ENCODE measurements around the gene UGT1A8. TPM values are rescaled to one million over a fixed set of nuclear protein-coding genes. Genes with fewer than 3 reads are reported as not detected.

UGT1A8 gene
- total RNA-seq, 1 donor from 2014 or later: not detected

DNA sequence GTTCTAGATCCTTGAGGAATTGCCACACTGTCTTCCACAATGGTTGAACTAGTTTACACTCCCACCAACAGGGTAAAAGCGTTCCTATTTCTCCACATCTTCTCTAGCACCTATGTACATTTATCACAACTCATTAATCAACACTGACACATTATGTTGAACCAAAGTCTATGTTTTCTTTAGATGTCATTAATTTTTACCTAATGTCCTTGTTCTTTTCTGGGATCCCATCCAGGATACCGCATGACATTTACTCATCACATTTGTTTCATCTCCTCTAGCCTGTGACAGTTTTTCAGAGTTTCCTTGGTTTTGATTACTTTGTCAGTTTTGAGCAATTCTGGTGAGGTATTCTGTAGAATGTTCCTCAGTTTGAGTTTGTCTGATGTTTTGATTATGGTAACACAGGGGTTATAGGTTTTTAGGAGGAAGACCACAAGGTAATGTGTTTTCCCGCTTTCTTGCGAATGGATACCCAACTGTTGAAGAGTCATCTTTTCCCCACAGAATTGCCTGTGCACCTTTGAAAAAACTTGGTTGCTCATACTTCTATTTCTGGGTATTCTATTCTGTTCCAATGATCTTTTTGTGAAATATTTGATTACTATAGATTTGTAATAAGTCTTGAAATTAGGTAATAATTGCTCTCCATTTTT lies 51.3 kb downstream of the UGT1A8 start:
- Histone ChIP-seq H3K36me3 (no peaks in the 10 kb centered on the region), H3K27ac (no peak overlapping the region), H3K4me3 (no peak overlapping the region), H3K27me3 (no peaks in the 10 kb centered on the region), H3K4me1 (no peaks in the 10 kb centered on the region), H3K9me3 (no peaks in the 10 kb centered on the region)
- intact Hi-C loops (cut with DNase I): no loop called here
- TF ChIP-seq POLR2A (IDR thresholded peaks at IDR 0.05) (no peak), POLR2AphosphoS5 (IDR thresholded peaks at IDR 0.05; ENCODE audit: insufficient read depth in 1 of 2, low read depth in 1 of 2) (no peak)
- TF ChIP-seq, protein P1, sequence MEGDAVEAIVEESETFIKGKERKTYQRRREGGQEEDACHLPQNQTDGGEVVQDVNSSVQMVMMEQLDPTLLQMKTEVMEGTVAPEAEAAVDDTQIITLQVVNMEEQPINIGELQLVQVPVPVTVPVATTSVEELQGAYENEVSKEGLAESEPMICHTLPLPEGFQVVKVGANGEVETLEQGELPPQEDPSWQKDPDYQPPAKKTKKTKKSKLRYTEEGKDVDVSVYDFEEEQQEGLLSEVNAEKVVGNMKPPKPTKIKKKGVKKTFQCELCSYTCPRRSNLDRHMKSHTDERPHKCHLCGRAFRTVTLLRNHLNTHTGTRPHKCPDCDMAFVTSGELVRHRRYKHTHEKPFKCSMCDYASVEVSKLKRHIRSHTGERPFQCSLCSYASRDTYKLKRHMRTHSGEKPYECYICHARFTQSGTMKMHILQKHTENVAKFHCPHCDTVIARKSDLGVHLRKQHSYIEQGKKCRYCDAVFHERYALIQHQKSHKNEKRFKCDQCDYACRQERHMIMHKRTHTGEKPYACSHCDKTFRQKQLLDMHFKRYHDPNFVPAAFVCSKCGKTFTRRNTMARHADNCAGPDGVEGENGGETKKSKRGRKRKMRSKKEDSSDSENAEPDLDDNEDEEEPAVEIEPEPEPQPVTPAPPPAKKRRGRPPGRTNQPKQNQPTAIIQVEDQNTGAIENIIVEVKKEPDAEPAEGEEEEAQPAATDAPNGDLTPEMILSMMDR (IDR thresholded peaks at IDR 0.05): no peak
- no peak for DNase-seq (ENCODE audit: extremely low spot score in 2 of 2)

DNA sequence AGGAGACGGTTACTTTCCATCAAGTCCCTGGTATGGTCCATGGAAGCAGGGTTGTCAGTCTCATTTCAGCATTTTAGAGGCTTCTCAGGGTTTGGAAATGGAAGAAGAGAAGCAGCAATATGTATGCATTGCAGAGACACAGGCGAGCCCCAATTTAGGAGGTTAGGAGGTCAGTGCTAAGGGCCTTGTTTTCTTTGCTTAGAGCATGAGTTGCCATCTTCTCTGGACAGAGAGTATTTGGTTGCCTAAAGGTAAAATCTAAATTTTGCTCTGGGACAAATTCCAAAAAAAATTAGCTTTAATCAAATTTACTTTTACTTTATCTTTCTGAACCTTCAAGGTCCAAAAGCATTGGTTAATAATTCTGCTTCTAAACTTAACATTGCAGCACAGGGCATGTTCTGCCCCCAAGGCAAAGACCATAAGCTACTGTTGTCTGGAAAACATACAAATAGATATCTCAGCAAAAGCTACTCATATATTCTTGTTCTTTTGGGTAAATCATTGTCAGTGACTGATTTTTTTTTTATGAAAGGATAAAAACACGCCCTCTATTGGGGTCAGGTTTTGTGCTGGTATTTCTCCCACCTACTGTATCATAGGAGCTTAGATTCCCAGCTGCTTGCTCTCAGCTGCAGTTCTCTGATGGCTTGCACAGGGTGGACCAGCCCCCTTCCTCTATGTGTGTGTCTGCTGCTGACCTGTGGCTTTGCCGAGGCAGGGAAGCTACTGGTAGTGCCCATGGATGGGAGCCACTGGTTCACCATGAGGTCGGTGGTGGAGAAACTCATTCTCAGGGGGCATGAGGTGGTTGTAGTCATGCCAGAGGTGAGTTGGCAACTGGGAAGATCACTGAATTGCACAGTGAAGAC lies 54.1 kb downstream of the UGT1A8 start, which contains the start of gene UGT1A9:
TSS of gene UGT1A9 (plus strand) at position 609 of the 872 bp plus-strand sequence. CDS start at position 646, 37 bp downstream.
- no peaks in the 10 kb centered on the region for H3K27me3 ChIP-seq
- TF ChIP-seq, protein P1 (IDR thresholded peaks at IDR 0.05): no peak
- no peak for TF ChIP-seq POLR2AphosphoS5 (IDR thresholded peaks at IDR 0.05; ENCODE audit: insufficient read depth in 1 of 2, low read depth in 1 of 2)
- TF ChIP-seq POLR2A (IDR thresholded peaks at IDR 0.05): no peak
- H3K27ac ChIP-seq: no peak within 1 kb of the TSS
- H3K4me1 ChIP-seq: no peaks in the 10 kb centered on the region
- H3K9me3 ChIP-seq: no peaks in the 10 kb centered on the region
- DNase-seq (ENCODE audit: extremely low spot score in 2 of 2): no peak
- no peaks in the 10 kb centered on the region for H3K36me3 ChIP-seq
- H3K4me3 ChIP-seq: no peak within 1 kb of the TSS
- intact Hi-C loops (cut with DNase I): no loop called here

DNA sequence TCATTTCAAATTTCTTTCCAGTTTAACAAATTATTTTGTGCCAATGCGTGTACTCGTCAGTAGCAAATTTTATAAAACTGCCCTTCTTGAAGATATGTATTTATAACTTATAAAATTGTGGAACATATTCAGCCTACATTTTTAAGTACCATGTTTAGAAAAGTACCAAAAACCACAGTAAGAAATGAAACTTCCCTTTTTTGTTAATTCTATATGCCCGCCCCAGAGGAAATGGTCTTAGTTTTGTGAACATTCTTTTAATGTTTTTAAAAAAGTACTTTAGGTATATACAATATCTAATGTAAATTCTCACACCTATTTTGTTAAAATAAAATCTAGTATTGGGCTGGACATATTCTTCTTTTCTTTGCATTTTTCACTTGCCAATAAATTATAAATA lies 55.5 kb downstream of the UGT1A8 start:
- no peak overlapping the region for H3K4me3 ChIP-seq
- no peak for DNase-seq (ENCODE audit: extremely low spot score in 2 of 2)
- H3K36me3 ChIP-seq: no peaks in the 10 kb centered on the region
- H3K27ac ChIP-seq: no peak overlapping the region
- intact Hi-C loops (cut with DNase I): no loop called here
- no peaks in the 10 kb centered on the region for H3K9me3 ChIP-seq
- H3K4me1 ChIP-seq: no peaks in the 10 kb centered on the region
- TF ChIP-seq POLR2A (IDR thresholded peaks at IDR 0.05): no peak
- TF ChIP-seq POLR2AphosphoS5 (IDR thresholded peaks at IDR 0.05; ENCODE audit: insufficient read depth in 1 of 2, low read depth in 1 of 2): no peak
- TF ChIP-seq, protein P1 (IDR thresholded peaks at IDR 0.05): no peak
- H3K27me3 ChIP-seq: no peaks in the 10 kb centered on the region

DNA sequence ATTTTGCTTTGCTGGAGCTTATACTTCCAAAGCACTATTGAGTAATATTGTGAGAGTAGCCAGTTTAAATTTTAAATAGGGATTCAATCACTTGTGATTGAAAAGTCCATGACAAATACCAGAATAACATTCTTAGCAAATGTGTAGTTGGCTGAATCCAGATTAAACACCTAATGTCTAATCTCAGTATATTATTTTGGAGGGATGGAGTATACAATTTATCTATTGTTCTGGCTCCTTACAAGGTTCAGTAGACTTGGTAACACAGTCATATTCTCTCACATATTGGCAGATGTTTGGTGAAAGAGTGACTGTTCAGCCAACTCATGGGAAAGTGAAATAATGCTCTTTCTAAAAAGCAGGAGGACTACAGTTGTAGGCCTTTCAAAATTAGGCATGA lies 56.5 kb downstream of the UGT1A8 start:
- Histone ChIP-seq H3K9me3 (no peaks in the 10 kb centered on the region), H3K27ac (no peak overlapping the region), H3K4me1 (no peaks in the 10 kb centered on the region), H3K4me3 (no peak overlapping the region), H3K27me3 (no peaks in the 10 kb centered on the region), H3K36me3 (no peaks in the 10 kb centered on the region)
- intact Hi-C loops (cut with DNase I): no loop called here
- TF ChIP-seq POLR2A (IDR thresholded peaks at IDR 0.05) (no peak), POLR2AphosphoS5 (IDR thresholded peaks at IDR 0.05; ENCODE audit: insufficient read depth in 1 of 2, low read depth in 1 of 2) (no peak)
- TF ChIP-seq, protein P1 (IDR thresholded peaks at IDR 0.05): no peak
- no peak for DNase-seq (ENCODE audit: extremely low spot score in 2 of 2)

Data from vagina (tissue), 2 donors.